ENCODE measurements around the gene SH3PXD2B. TPM values are rescaled to one million over a fixed set of nuclear protein-coding genes. Genes with fewer than 3 reads are reported as not detected.

SH3PXD2B gene
- total and polyA plus RNA-seq, 10 of the 15 experiments (the other 5 are each of a cell fraction or from before 2014, with no cell fraction given) = 0.05 to 1.6 (median 0.57) TPM

DNA sequence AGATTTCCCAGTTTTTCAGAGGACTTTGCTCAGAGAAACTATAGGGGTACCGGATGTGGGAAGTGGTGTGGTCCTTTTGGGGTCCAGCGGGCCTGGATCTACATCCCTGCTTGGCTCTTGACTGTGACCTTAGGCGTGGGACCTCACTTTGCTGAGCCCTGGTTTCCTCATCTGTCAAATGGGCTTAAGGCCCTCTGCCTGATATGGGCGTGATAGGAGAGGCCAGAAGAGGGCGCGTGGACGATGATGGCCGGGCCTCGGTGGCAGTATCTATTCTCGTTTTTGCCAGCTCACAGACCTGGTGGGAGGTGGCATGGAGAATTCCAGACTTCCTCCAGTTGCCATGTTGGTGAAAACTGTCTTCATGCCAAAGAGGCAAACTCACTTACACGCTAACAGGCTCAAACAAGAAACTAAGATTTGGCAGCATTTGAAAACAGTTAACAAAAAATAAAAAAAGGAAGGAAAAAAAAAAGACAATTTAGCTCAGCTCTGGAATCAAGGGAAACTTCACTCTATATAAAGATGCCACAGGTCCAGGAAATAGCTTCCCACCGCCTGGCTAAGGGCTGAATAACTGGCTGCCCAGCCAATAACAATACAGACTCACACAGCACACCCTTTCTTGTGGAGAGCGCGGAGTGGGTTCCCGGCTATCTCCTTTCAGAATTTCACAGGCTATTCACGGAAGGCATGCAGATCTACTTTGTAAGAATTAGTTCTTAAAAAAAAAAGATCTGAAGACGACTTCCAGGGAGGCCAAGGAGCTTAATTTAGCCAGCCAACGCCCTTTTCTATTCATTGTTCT is 1.7 kb downstream of the SH3PXD2B start:
- ATAC-seq = peak; percentile 40; the same call in 1 of the 3 replicates
- Histone ChIP-seq H3K4me3 (no peak overlapping the region), H3K9me3 (replicated peaks; ENCODE audit: control insufficient read depth, insufficient read depth, low read length) (no peaks in the 10 kb centered on the region; the same call in 2 of the 3 replicates), H3K36me3 (ENCODE audit: control insufficient read depth in 2 of 2, insufficient read depth in 2 of 2, low read length in 1 of 2) (no peaks in the 10 kb centered on the region), H3K9ac (ENCODE audit: control insufficient read depth, insufficient read depth, low read length) (no peak overlapping the region), H3K4me1 (ENCODE audit: control insufficient read depth, insufficient read depth, low read length) (no peaks in the 10 kb centered on the region), H3K79me2 (ENCODE audit: control insufficient read depth, insufficient read depth, low read length) (no peaks in the 10 kb centered on the region), H3K27me3 (replicated peaks in 1 of 2; ENCODE audit: control insufficient read depth in 2 of 2, insufficient read depth in 2 of 2, low read length in 1 of 2) (peaks cover 1 to 6% of the 10 kb centered on the region in 2 experiments; a peak in 3 of 4 replicates), H3K4me2 (ENCODE audit: control insufficient read depth, insufficient read depth) (no peak overlapping the region), H4K20me1 (ENCODE audit: control insufficient read depth, insufficient read depth) (peaks cover 3% of the 10 kb centered on the region; the same call in 1 of the 2 replicates), H2AFZ (ENCODE audit: control insufficient read depth, low read depth, low read length) (no peak overlapping the region), H3K27ac (ENCODE audit: control insufficient read depth, insufficient read depth) (no peak overlapping the region)
- TF ChIP-seq, protein P1, sequence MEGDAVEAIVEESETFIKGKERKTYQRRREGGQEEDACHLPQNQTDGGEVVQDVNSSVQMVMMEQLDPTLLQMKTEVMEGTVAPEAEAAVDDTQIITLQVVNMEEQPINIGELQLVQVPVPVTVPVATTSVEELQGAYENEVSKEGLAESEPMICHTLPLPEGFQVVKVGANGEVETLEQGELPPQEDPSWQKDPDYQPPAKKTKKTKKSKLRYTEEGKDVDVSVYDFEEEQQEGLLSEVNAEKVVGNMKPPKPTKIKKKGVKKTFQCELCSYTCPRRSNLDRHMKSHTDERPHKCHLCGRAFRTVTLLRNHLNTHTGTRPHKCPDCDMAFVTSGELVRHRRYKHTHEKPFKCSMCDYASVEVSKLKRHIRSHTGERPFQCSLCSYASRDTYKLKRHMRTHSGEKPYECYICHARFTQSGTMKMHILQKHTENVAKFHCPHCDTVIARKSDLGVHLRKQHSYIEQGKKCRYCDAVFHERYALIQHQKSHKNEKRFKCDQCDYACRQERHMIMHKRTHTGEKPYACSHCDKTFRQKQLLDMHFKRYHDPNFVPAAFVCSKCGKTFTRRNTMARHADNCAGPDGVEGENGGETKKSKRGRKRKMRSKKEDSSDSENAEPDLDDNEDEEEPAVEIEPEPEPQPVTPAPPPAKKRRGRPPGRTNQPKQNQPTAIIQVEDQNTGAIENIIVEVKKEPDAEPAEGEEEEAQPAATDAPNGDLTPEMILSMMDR (IDR thresholded peaks at IDR 0.05 in 2 of 3, conservative IDR thresholded peaks at IDR 0.05 in 1 of 3; ENCODE audit: control insufficient read depth in 2 of 3, extremely low read depth in 1 of 3, insufficient read depth in 1 of 3, low read depth in 3 of 3, low read length in 3 of 3) = peak in 1 of 3 experiments; percentile 0; a peak in 1 of 6 replicates
- no peak for TF ChIP-seq BACH1 (IDR thresholded peaks at IDR 0.05; ENCODE audit: borderline replicate concordance)
- TF ChIP-seq, protein P2, sequence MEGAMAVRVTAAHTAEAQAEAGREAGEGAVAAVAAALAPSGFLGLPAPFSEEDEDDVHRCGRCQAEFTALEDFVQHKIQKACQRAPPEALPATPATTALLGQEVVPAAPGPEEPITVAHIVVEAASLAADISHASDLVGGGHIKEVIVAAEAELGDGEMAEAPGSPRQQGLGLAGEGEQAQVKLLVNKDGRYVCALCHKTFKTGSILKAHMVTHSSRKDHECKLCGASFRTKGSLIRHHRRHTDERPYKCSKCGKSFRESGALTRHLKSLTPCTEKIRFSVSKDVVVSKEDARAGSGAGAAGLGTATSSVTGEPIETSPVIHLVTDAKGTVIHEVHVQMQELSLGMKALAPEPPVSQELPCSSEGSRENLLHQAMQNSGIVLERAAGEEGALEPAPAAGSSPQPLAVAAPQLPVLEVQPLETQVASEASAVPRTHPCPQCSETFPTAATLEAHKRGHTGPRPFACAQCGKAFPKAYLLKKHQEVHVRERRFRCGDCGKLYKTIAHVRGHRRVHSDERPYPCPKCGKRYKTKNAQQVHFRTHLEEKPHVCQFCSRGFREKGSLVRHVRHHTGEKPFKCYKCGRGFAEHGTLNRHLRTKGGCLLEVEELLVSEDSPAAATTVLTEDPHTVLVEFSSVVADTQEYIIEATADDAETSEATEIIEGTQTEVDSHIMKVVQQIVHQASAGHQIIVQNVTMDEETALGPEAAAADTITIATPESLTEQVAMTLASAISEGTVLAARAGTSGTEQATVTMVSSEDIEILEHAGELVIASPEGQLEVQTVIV (IDR thresholded peaks at IDR 0.05; ENCODE audit: borderline replicate concordance, partially characterized antibody) = no peak
- no peak for TF ChIP-seq POLR2AphosphoS2 (IDR thresholded peaks at IDR 0.05; ENCODE audit: low read depth, low read length)
- TF ChIP-seq SP1 (IDR thresholded peaks at IDR 0.05; ENCODE audit: low read depth, low read length) = no peak
- TF ChIP-seq YBX1 (IDR thresholded peaks at IDR 0.05) = no peak
- in situ Hi-C loops (cut with MboI) (no loop called here), intact Hi-C loops (cut with micrococcal nuclease; ENCODE audit: unreplicated experiment) (loop anchor here (5.0 kb wide), 2 partner anchors 70 to 135 kb away; no protein-coding TSS in a partner anchor)
- 44% methylated on average over 18 of the region's 18 CpGs for WGBS (ENCODE audit: insufficient coverage, insufficient replicate concordance, low lambda C conversion rate, missing lambda C conversion rate)
- FAIRE-seq = no peak
- POLR2A ChIA-PET = no interaction called here
- RAD21 ChIA-PET (ENCODE audit: unreplicated experiment) = no interaction called here
- BruUV-seq (replicated peaks) = no TSS peak
- CTCF ChIA-PET = interaction anchor here (0.8 to 2.4 kb wide), 11 partner anchors 8 to 254 kb away, joined by 3 to 23 read pairs (median 3); no protein-coding TSS in a partner anchor
- DNase-seq (ENCODE audit: low read depth, low spot score) = no peak
- SMC1A ChIA-PET (ENCODE audit: uncharacterized antibody, unreplicated experiment) = interaction anchor here (1.1 kb wide), 1 partner anchor 119 kb away, joined by 3 read pairs; no protein-coding TSS in a partner anchor

Data from GM12878 (cell line).